ENCODE measurements around the gene PHLPP1. TPM values are rescaled to one million over a fixed set of nuclear protein-coding genes. Genes with fewer than 3 reads are reported as not detected.

The PHLPP1 gene
- total RNA-seq, 1 donor from 2014 or later: 47.3 TPM

DNA sequence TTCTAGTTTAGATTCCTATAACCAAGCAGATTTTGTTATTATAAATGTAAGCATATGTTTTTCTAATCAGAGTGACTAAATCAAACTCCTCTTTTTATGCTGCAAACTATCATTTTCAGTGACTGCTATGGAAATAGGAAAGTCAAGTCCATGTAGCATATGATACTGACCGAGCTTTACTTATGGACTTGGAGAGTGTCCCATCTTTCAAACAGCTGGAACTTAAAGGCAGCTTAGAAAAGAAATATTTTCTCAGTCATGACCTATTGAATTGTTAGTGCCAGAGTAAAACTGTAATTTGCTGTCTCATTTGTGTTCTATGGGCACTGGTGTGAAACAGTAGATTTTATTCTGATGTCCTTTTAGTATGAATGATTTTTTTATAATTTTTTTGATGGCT, 76.7 kb downstream of the PHLPP1 start:
- H3K4me1 Mint-ChIP-seq (ENCODE audit: unreplicated experiment): peaks cover 46% of the 10 kb centered on the region
- no peak overlapping the region for H3K27ac Mint-ChIP-seq (ENCODE audit: unreplicated experiment)
- TF ChIP-seq, protein P1, sequence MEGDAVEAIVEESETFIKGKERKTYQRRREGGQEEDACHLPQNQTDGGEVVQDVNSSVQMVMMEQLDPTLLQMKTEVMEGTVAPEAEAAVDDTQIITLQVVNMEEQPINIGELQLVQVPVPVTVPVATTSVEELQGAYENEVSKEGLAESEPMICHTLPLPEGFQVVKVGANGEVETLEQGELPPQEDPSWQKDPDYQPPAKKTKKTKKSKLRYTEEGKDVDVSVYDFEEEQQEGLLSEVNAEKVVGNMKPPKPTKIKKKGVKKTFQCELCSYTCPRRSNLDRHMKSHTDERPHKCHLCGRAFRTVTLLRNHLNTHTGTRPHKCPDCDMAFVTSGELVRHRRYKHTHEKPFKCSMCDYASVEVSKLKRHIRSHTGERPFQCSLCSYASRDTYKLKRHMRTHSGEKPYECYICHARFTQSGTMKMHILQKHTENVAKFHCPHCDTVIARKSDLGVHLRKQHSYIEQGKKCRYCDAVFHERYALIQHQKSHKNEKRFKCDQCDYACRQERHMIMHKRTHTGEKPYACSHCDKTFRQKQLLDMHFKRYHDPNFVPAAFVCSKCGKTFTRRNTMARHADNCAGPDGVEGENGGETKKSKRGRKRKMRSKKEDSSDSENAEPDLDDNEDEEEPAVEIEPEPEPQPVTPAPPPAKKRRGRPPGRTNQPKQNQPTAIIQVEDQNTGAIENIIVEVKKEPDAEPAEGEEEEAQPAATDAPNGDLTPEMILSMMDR (IDR thresholded peaks at IDR 0.05; ENCODE audit: unreplicated experiment): no peak
- no peak overlapping the region for H3K4me3 Mint-ChIP-seq (ENCODE audit: unreplicated experiment)
- DNase-seq (ENCODE audit: low spot score): no peak
- no peaks in the 10 kb centered on the region for H3K9me3 Mint-ChIP-seq (ENCODE audit: unreplicated experiment)
- H3K36me3 Mint-ChIP-seq (ENCODE audit: low read depth, unreplicated experiment): peaks cover 6% of the 10 kb centered on the region
- H3K27me3 Mint-ChIP-seq (ENCODE audit: unreplicated experiment): peaks cover 7% of the 10 kb centered on the region

DNA sequence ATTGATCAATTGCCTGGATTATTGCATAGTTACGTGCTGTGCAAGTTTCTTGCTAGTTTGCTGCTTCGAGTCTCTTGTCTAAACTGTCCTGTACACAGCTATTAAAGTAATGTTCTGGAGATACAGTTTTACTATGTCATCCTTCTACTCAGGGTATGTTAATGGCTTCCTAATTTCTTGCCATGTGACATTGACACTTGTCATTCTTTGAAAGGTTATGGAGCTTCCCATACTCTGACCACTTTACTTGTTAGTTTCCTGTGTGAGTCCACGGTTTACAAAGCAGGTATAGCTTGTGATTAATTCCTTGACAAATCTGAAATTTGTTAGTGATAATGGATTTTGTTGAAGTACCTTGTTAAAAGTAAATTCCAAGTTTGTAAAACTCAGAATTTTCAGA, 80.5 kb downstream of the PHLPP1 start:
- Mint-ChIP-seq H3K36me3 (ENCODE audit: low read depth, unreplicated experiment) (peaks cover 6% of the 10 kb centered on the region), H3K4me1 (ENCODE audit: unreplicated experiment) (peaks cover 49% of the 10 kb centered on the region), H3K27ac (ENCODE audit: unreplicated experiment) (peak overlapping the region; percentile 80), H3K27me3 (ENCODE audit: unreplicated experiment) (peaks cover 4% of the 10 kb centered on the region), H3K9me3 (ENCODE audit: unreplicated experiment) (no peaks in the 10 kb centered on the region), H3K4me3 (ENCODE audit: unreplicated experiment) (peak overlapping the region; percentile 56)
- no peak for DNase-seq (ENCODE audit: low spot score)
- TF ChIP-seq, protein P1 (IDR thresholded peaks at IDR 0.05; ENCODE audit: unreplicated experiment): no peak

DNA sequence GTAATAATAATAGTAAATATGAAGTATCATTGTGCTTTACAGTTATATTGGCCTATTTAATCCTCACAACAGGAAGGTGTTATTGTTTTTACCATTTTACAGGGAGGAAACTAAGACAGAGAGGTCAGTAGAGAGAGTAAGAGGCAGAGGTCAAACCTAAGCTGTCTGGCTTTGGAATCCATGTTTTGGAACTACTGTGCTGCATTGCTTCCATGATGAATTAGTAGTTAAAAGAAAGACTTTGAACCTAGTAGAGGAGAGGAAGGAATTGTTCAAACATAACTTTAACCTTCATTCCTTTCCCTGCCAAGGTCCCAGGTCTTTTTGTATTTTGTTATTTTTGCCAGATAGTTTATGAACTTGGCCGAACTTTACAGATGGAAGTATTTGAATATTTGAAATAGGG, 80.9 kb downstream of the PHLPP1 start:
- Mint-ChIP-seq H3K4me3 (ENCODE audit: unreplicated experiment) (no peak overlapping the region), H3K27ac (ENCODE audit: unreplicated experiment) (peak overlapping the region; percentile 80), H3K36me3 (ENCODE audit: low read depth, unreplicated experiment) (peaks cover 6% of the 10 kb centered on the region), H3K4me1 (ENCODE audit: unreplicated experiment) (peaks cover 47% of the 10 kb centered on the region), H3K9me3 (ENCODE audit: unreplicated experiment) (no peaks in the 10 kb centered on the region), H3K27me3 (ENCODE audit: unreplicated experiment) (peaks cover 4% of the 10 kb centered on the region)
- TF ChIP-seq, protein P1 (IDR thresholded peaks at IDR 0.05; ENCODE audit: unreplicated experiment): no peak
- no peak for DNase-seq (ENCODE audit: low spot score)

DNA sequence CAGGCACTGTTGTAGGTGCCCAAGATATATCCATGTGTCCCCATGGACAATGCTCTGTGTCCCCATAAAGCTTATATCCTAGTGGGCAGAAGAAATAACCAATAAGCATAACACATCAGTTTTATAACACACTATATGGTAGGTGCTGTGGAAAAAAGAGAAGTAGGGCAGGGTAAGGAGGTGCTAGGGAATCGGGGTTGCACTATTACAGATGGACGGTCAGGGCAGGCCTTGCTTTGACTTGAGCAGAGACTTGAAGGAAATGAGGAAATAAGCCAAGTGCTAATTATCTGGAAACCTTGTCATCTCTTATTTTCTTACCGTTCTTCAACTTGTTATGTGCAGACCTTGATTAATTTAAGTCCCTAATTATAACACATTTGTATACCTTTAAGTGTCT, 82.0 kb downstream of the PHLPP1 start:
- Mint-ChIP-seq H3K9me3 (ENCODE audit: unreplicated experiment) (no peaks in the 10 kb centered on the region), H3K27me3 (ENCODE audit: unreplicated experiment) (peaks cover 4% of the 10 kb centered on the region), H3K36me3 (ENCODE audit: low read depth, unreplicated experiment) (peaks cover 6% of the 10 kb centered on the region), H3K4me3 (ENCODE audit: unreplicated experiment) (no peak overlapping the region), H3K4me1 (ENCODE audit: unreplicated experiment) (peaks cover 55% of the 10 kb centered on the region), H3K27ac (ENCODE audit: unreplicated experiment) (peak overlapping the region; percentile 19)
- TF ChIP-seq, protein P1 (IDR thresholded peaks at IDR 0.05; ENCODE audit: unreplicated experiment): no peak
- no peak for DNase-seq (ENCODE audit: low spot score)

DNA sequence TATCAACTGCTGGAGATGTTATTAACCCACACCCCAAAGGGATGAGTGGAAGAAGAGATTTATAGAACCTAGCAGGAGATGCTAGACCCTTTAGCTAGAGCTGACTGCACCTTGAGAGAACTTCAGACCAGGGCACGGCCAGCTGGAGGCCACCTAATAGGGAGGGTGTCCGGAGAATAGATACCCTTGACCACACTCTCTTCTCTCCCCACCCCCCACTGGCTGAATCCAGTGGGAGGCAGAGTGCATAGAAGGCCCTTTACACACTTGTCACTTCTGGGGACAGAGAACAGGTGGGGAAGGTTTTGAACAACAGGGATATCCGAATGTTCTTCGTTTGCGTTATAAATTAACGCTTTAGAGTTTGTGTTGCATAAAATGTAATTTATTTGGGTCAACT, 84.6 kb downstream of the PHLPP1 start:
- DNase-seq (ENCODE audit: low spot score): no peak
- peaks cover 6% of the 10 kb centered on the region for H3K27me3 Mint-ChIP-seq (ENCODE audit: unreplicated experiment)
- H3K4me1 Mint-ChIP-seq (ENCODE audit: unreplicated experiment): peaks cover 71% of the 10 kb centered on the region
- peaks cover 6% of the 10 kb centered on the region for H3K36me3 Mint-ChIP-seq (ENCODE audit: low read depth, unreplicated experiment)
- TF ChIP-seq, protein P1 (IDR thresholded peaks at IDR 0.05; ENCODE audit: unreplicated experiment): no peak
- no peak overlapping the region for H3K4me3 Mint-ChIP-seq (ENCODE audit: unreplicated experiment)
- no peaks in the 10 kb centered on the region for H3K9me3 Mint-ChIP-seq (ENCODE audit: unreplicated experiment)
- H3K27ac Mint-ChIP-seq (ENCODE audit: unreplicated experiment): no peak overlapping the region

Data from endothelial cell (in vitro differentiated cells).